ENCODE measurements around the gene CAMKV.

GRCh38 chr3:49842843-49843517 lies 26.7 kb downstream of the CAMKV start:
- TF ChIP-seq POLR2A (IDR thresholded peaks at IDR 0.05; ENCODE audit: low read depth, low read length) (no peak), CTCF (conservative IDR thresholded peaks at IDR 0.05; ENCODE audit: low read depth, low read length) (no peak), RFX5 (IDR thresholded peaks at IDR 0.05; ENCODE audit: low read depth, low read length) (no peak), BHLHE40 (IDR thresholded peaks at IDR 0.05; ENCODE audit: low read depth, low read length) (no peak), CEBPB (IDR thresholded peaks at IDR 0.05; ENCODE audit: low read depth, low read length) (no peak)
